ENCODE data around the gene NRCAM.

The NRCAM gene

GRCh38 chr7:108248418-108248817 lies 207.8 kb downstream of the NRCAM start:
- Histone ChIP-seq H3K27ac (ENCODE audit: low read depth, low read length, severe bottlenecking) (no peak overlapping the region), H3K9me3 (ENCODE audit: control insufficient read depth, low read length) (no peaks in the 10 kb centered on the region), H3K36me3 (ENCODE audit: control insufficient read depth, insufficient read depth, low read length) (no peaks in the 10 kb centered on the region), H3K4me1 (ENCODE audit: control insufficient read depth, insufficient read depth, low read length, poor library complexity, severe bottlenecking) (peaks cover 14% of the 10 kb centered on the region), H3K4me3 (ENCODE audit: extremely low read depth, insufficient read depth, low read length, poor library complexity, severe bottlenecking) (no peak overlapping the region)
- 78 to 86% methylated on average over 2 of the region's 2 CpGs for WGBS, 2 experiments (ENCODE audit: insufficient coverage in 2 of 2)

- Histone ChIP-seq H3K27ac (ENCODE audit: low read depth, low read length, severe bottlenecking) (no peak overlapping the region), H3K4me3 (ENCODE audit: extremely low read depth, insufficient read depth, low read length, poor library complexity, severe bottlenecking) (no peak overlapping the region), H3K4me1 (ENCODE audit: control insufficient read depth, insufficient read depth, low read length, poor library complexity, severe bottlenecking) (peaks cover 14% of the 10 kb centered on the region), H3K36me3 (ENCODE audit: control insufficient read depth, insufficient read depth, low read length) (no peaks in the 10 kb centered on the region), H3K9me3 (ENCODE audit: control insufficient read depth, low read length) (no peaks in the 10 kb centered on the region)
- no CpG with 5 or more reads among the region's 1 CpG for WGBS, 2 experiments (ENCODE audit: insufficient coverage in 2 of 2)
Observed at GRCh38 chr7:108247614-108248013, 208.6 kb downstream of the NRCAM start.

GRCh38 chr7:108246227-108246837 lies 209.9 kb downstream of the NRCAM start:
- Histone ChIP-seq H3K4me3 (ENCODE audit: extremely low read depth, insufficient read depth, low read length, poor library complexity, severe bottlenecking) (no peak overlapping the region), H3K36me3 (ENCODE audit: control insufficient read depth, insufficient read depth, low read length) (no peaks in the 10 kb centered on the region), H3K27ac (ENCODE audit: low read depth, low read length, severe bottlenecking) (peak overlapping the region; percentile 82), H3K4me1 (ENCODE audit: control insufficient read depth, insufficient read depth, low read length, poor library complexity, severe bottlenecking) (peaks cover 14% of the 10 kb centered on the region), H3K9me3 (ENCODE audit: control insufficient read depth, low read length) (no peaks in the 10 kb centered on the region)
- 28 to 100% methylated on average over 1 of the region's 1 CpG for WGBS, 2 experiments (ENCODE audit: insufficient coverage in 2 of 2)

DNA sequence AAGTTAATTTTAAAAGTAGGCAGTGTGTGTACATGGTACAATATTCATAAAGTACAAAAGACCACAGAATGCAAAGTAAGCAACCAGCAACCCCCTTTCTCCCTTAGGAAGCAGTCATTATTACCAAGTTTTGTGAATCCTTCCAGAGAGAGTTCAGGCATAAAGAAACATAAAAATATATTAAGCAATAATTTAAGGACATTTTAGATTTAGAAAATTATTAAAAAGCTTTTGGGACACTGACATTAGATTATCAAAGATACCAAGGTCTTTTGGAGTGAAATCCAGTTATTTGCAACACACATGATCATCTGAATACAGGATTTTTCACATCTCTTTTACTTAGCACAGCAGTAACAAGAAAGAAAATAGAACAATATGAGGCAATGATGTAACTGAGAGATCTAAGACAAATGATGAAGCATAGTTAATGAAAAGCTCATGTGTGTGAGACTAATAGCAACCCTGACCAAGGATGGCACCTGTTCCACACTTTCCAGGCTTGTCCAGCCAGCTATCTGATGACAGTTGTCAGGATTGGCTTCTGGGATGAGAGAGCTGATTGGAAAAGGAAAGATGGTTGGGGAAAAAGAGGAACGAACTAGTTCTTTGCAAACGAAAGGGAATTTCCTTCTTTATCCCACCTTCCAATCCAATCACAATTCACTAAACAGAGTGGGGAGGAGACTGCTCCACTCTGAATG lies 210.6 kb downstream of the NRCAM start:
- Histone ChIP-seq H3K4me3 (ENCODE audit: extremely low read depth, insufficient read depth, low read length, poor library complexity, severe bottlenecking) (no peak overlapping the region), H3K36me3 (ENCODE audit: control insufficient read depth, insufficient read depth, low read length) (no peaks in the 10 kb centered on the region), H3K9me3 (ENCODE audit: control insufficient read depth, low read length) (no peaks in the 10 kb centered on the region), H3K4me1 (ENCODE audit: control insufficient read depth, insufficient read depth, low read length, poor library complexity, severe bottlenecking) (peaks cover 14% of the 10 kb centered on the region), H3K27ac (ENCODE audit: low read depth, low read length, severe bottlenecking) (peak overlapping the region; percentile 82)
- WGBS, 2 experiments (ENCODE audit: insufficient coverage in 2 of 2), result no CpG with 5 or more reads among the region's 2 CpGs

DNA sequence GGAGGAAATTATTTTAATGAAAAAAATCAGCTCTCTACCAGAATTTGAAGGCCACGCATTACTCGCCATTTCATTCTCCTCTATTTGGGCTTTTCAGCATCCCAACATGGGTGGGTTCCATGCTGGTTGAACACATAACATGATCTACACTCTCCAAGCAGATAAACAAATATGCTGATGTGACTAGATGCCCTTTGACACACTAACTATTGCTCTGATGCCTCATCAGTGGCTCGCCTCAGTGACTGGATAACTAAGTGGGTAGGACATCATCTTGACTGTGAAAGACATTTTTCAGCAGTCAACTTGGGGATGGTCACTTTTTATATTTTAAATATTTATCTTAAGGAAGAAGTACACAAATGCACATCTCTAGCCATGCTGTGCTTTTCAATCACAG lies 212.1 kb downstream of the NRCAM start:
- Histone ChIP-seq H3K27ac (ENCODE audit: low read depth, low read length, severe bottlenecking) (no peak overlapping the region), H3K36me3 (ENCODE audit: control insufficient read depth, insufficient read depth, low read length) (no peaks in the 10 kb centered on the region), H3K4me1 (ENCODE audit: control insufficient read depth, insufficient read depth, low read length, poor library complexity, severe bottlenecking) (peaks cover 14% of the 10 kb centered on the region), H3K4me3 (ENCODE audit: extremely low read depth, insufficient read depth, low read length, poor library complexity, severe bottlenecking) (no peak overlapping the region), H3K9me3 (ENCODE audit: control insufficient read depth, low read length) (no peaks in the 10 kb centered on the region)
- WGBS, 2 experiments (ENCODE audit: insufficient coverage in 2 of 2), result 100% methylated on average over 1 to 2 of the region's 3 CpGs

DNA sequence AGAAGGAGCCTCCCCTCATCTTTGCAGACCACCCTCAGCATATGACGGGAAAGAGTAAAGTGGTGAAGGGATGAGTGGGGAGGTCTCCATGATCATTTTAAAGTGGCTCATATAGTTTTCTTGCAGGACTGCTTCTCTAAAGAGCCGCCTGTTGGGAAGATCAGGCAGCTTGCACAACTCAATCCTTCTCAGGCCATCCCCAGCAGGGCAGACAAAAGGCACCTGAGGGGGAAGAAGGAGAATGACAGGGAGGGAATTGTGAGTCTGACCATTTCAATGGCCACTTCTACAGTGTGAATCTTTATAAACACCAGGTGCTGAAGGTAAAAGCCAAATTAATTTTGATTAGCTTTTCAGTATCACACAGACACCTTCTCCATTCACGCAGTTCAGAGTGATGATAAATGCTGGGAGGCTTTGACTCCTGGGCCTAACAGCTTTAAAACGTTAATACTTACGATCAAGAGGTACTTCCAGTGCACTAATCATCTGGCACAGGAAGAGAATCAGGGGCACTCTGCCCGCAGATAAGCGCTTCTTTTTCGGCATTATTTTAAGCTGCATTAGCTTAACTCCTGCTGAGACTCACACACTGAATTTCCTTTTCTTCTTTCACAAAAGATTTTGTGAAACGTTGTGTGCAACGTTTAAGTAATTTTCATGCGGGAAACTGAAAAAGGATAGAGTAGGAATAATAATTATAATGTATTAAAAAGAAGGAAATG lies 216.6 kb downstream of the NRCAM start:
- Histone ChIP-seq H3K4me1 (ENCODE audit: control insufficient read depth, insufficient read depth, low read length, poor library complexity, severe bottlenecking) (peaks cover 23% of the 10 kb centered on the region), H3K27ac (ENCODE audit: low read depth, low read length, severe bottlenecking) (no peak overlapping the region), H3K4me3 (ENCODE audit: extremely low read depth, insufficient read depth, low read length, poor library complexity, severe bottlenecking) (no peak overlapping the region), H3K9me3 (ENCODE audit: control insufficient read depth, low read length) (no peaks in the 10 kb centered on the region), H3K36me3 (ENCODE audit: control insufficient read depth, insufficient read depth, low read length) (no peaks in the 10 kb centered on the region)
- WGBS, 2 experiments (ENCODE audit: insufficient coverage in 2 of 2), result 70 to 89% methylated on average over 3 to 5 of the region's 11 CpGs

GRCh38 chr7:108236681-108237415 lies 219.4 kb downstream of the NRCAM start:
- Histone ChIP-seq H3K36me3 (ENCODE audit: control insufficient read depth, insufficient read depth, low read length) (no peaks in the 10 kb centered on the region), H3K9me3 (ENCODE audit: control insufficient read depth, low read length) (no peaks in the 10 kb centered on the region), H3K4me1 (ENCODE audit: control insufficient read depth, insufficient read depth, low read length, poor library complexity, severe bottlenecking) (peaks cover 34% of the 10 kb centered on the region), H3K27ac (ENCODE audit: low read depth, low read length, severe bottlenecking) (no peak overlapping the region), H3K4me3 (ENCODE audit: extremely low read depth, insufficient read depth, low read length, poor library complexity, severe bottlenecking) (no peak overlapping the region)
- WGBS, 2 experiments (ENCODE audit: insufficient coverage in 2 of 2), result 80 to 100% methylated on average over 2 of the region's 2 CpGs

- H3K27ac ChIP-seq (ENCODE audit: low read depth, low read length, severe bottlenecking), result peak overlapping the region; percentile 57
- H3K9me3 ChIP-seq (ENCODE audit: control insufficient read depth, low read length), result no peaks in the 10 kb centered on the region
- H3K4me3 ChIP-seq (ENCODE audit: extremely low read depth, insufficient read depth, low read length, poor library complexity, severe bottlenecking), result no peak overlapping the region
- H3K4me1 ChIP-seq (ENCODE audit: control insufficient read depth, insufficient read depth, low read length, poor library complexity, severe bottlenecking), result peaks cover 34% of the 10 kb centered on the region
- 56 to 65% methylated on average over 1 to 2 of the region's 4 CpGs for WGBS, 2 experiments (ENCODE audit: insufficient coverage in 2 of 2)
- no peaks in the 10 kb centered on the region for H3K36me3 ChIP-seq (ENCODE audit: control insufficient read depth, insufficient read depth, low read length)
Observed at GRCh38 chr7:108235451-108236061, 220.7 kb downstream of the NRCAM start.

- Histone ChIP-seq H3K4me1 (ENCODE audit: control insufficient read depth, insufficient read depth, low read length, poor library complexity, severe bottlenecking) (peaks cover 34% of the 10 kb centered on the region), H3K9me3 (ENCODE audit: control insufficient read depth, low read length) (no peaks in the 10 kb centered on the region), H3K36me3 (ENCODE audit: control insufficient read depth, insufficient read depth, low read length) (no peaks in the 10 kb centered on the region), H3K4me3 (ENCODE audit: extremely low read depth, insufficient read depth, low read length, poor library complexity, severe bottlenecking) (no peak overlapping the region), H3K27ac (ENCODE audit: low read depth, low read length, severe bottlenecking) (peak overlapping the region; percentile 57)
Observed at GRCh38 chr7:108234971-108235450, 221.2 kb downstream of the NRCAM start.

- no CpG with 5 or more reads among the region's 2 CpGs for WGBS, 2 experiments (ENCODE audit: insufficient coverage in 2 of 2)
- H3K9me3 ChIP-seq (ENCODE audit: control insufficient read depth, low read length), result no peaks in the 10 kb centered on the region
- peaks cover 34% of the 10 kb centered on the region for H3K4me1 ChIP-seq (ENCODE audit: control insufficient read depth, insufficient read depth, low read length, poor library complexity, severe bottlenecking)
- H3K27ac ChIP-seq (ENCODE audit: low read depth, low read length, severe bottlenecking), result no peak overlapping the region
- H3K4me3 ChIP-seq (ENCODE audit: extremely low read depth, insufficient read depth, low read length, poor library complexity, severe bottlenecking), result no peak overlapping the region
- no peaks in the 10 kb centered on the region for H3K36me3 ChIP-seq (ENCODE audit: control insufficient read depth, insufficient read depth, low read length)
Observed at GRCh38 chr7:108234281-108234680, 222.0 kb downstream of the NRCAM start.
